WTC11 (cell line): Measurements from ENCODE around the gene EID2B. TPM values are rescaled to one million over a fixed set of nuclear protein-coding genes. Genes with fewer than 3 reads are reported as not detected.
A peak's percentile ranks its signal among the peaks of the same experiment; 100 is the strongest.

Experiments
- ATAC-seq: fragments of 200-7000 bp; cut with Tn5 transposase; 2 replicates; pipeline ENCODE4 v1.10.0; 2021; ENCODE audit warnings: mild to moderate bottlenecking, moderate library complexity
- Bru-seq: library from RNA; stranded (reverse); fragments of 400-500 nt; gene quantifications from one replicate; lab custom pipeline; 2021; lab: Mats Ljungman, UMichigan
- CTCF ChIA-PET: fragments of 300-600 bp; sonication (Branson Sonifier 250); formaldehyde crosslinking; loops from one replicate; lab custom pipeline; 2021; ENCODE audit warnings: antibody characterized with exemption; lab: Charles Lee
- POLR2A ChIA-PET: fragments of 350-600 bp; sonication (Branson Sonifier 250); formaldehyde crosslinking; loops from one replicate; lab custom pipeline; 2021; ENCODE audit warnings: antibody characterized with exemption; lab: Charles Lee
- DNase-seq: peaks from one replicate; pipeline ENCODE4 v3.0.0; 2021; ENCODE audit warnings: low spot score
- H3K27ac Mint-ChIP-seq: 2 replicates; pipeline ENCODE4 v1.8.0; 2021; ENCODE audit warnings: mixed read lengths
- H3K27me3 Mint-ChIP-seq: 2 replicates; pipeline ENCODE4 v1.8.0; 2021; ENCODE audit warnings: low read depth, mild to moderate bottlenecking, moderate library complexity, mixed read lengths
- H3K36me3 Mint-ChIP-seq: 2 replicates; pipeline ENCODE4 v1.8.0; 2021; ENCODE audit warnings: mixed read lengths
- H3K4me1 Mint-ChIP-seq: 2 replicates; pipeline ENCODE4 v1.8.0; 2022; ENCODE audit warnings: mixed read lengths
- H3K4me3 Mint-ChIP-seq: 2 replicates; pipeline ENCODE4 v1.8.0; 2021; ENCODE audit warnings: mild to moderate bottlenecking, moderate library complexity, mixed read lengths
- H3K9me3 Mint-ChIP-seq: 2 replicates; pipeline ENCODE4 v1.8.0; 2021; ENCODE audit warnings: mixed read lengths
- CBFB ChIP-seq: sonication (generic); formaldehyde crosslinking; IDR thresholded peaks from 2 replicates; pipeline ENCODE4 v1.8.1; 2022; ENCODE audit warnings: mild to moderate bottlenecking, low read depth, missing genetic modification reagents
- CREM ChIP-seq: sonication (generic); formaldehyde crosslinking; IDR thresholded peaks from 2 replicates; pipeline ENCODE4 v1.8.1; 2022; ENCODE audit warnings: mild to moderate bottlenecking, missing genetic modification reagents, moderate library complexity
- ELF4 ChIP-seq: sonication (generic); formaldehyde crosslinking; IDR thresholded peaks from 2 replicates; pipeline ENCODE4 v1.8.1; 2022; ENCODE audit warnings: low read depth, mild to moderate bottlenecking, moderate library complexity, missing genetic modification reagents
- ETV6 ChIP-seq: sonication (generic); formaldehyde crosslinking; IDR thresholded peaks from 2 replicates; pipeline ENCODE4 v1.8.1; 2022; ENCODE audit warnings: mild to moderate bottlenecking, missing genetic modification reagents
- FOXK1 ChIP-seq: sonication (generic); formaldehyde crosslinking; IDR thresholded peaks from 2 replicates; pipeline ENCODE4 v1.8.0; 2022; ENCODE audit warnings: mild to moderate bottlenecking, moderate library complexity, missing genetic modification reagents
- FOXP1 ChIP-seq: sonication (generic); formaldehyde crosslinking; IDR thresholded peaks from 2 replicates; pipeline ENCODE4 v1.8.0; 2022; ENCODE audit warnings: missing genetic modification reagents, mild to moderate bottlenecking, moderate library complexity, borderline replicate concordance
- IRF2 ChIP-seq: sonication (generic); formaldehyde crosslinking; IDR thresholded peaks from 2 replicates; pipeline ENCODE4 v1.8.0; 2022; ENCODE audit warnings: low read depth, missing genetic modification reagents, borderline replicate concordance
- KAT7 ChIP-seq: sonication (generic); formaldehyde crosslinking; IDR thresholded peaks from 2 replicates; pipeline ENCODE4 v1.8.1; 2023; ENCODE audit warnings: missing genetic modification reagents, mild to moderate bottlenecking, borderline replicate concordance
- NFE2L1 ChIP-seq: sonication (generic); formaldehyde crosslinking; IDR thresholded peaks from 2 replicates; pipeline ENCODE4 v1.8.1; 2023; ENCODE audit warnings: missing genetic modification reagents
- NFYB ChIP-seq: sonication (generic); formaldehyde crosslinking; conservative IDR thresholded peaks from 2 replicates; pipeline ENCODE4 v1.8.0; 2022; ENCODE audit warnings: low read depth, missing genetic modification reagents
- RELA ChIP-seq: sonication (generic); formaldehyde crosslinking; IDR thresholded peaks from 2 replicates; pipeline ENCODE4 v1.8.1; 2022; ENCODE audit warnings: missing genetic modification reagents, mild to moderate bottlenecking, borderline replicate concordance
- ZBTB21 ChIP-seq: sonication (generic); formaldehyde crosslinking; IDR thresholded peaks from 2 replicates; pipeline ENCODE4 v1.8.1; 2023; ENCODE audit warnings: mild to moderate bottlenecking, missing genetic modification reagents, borderline replicate concordance
- ZNF317 ChIP-seq: sonication (generic); formaldehyde crosslinking; IDR thresholded peaks from 2 replicates; pipeline ENCODE4 v1.8.1; 2023; ENCODE audit warnings: low read depth, mild to moderate bottlenecking, moderate library complexity, missing genetic modification reagents, borderline replicate concordance
- ZNF416 ChIP-seq: fragments of 250-450 bp; sonication (Bioruptor Pico); IDR thresholded peaks from 2 replicates; pipeline ENCODE4 v1.9.0; 2021; ENCODE audit warnings: mild to moderate bottlenecking, inconsistent platforms
- ZNF512 ChIP-seq: sonication (generic); formaldehyde crosslinking; IDR thresholded peaks from 2 replicates; pipeline ENCODE4 v1.8.1; 2022; ENCODE audit warnings: missing genetic modification reagents, borderline replicate concordance
- long read RNA-seq, 3 experiments: library from RNA in 1 of 3; library from capped mRNA in 1 of 3; library from polyadenylated mRNA in 1 of 3; unstranded in 2 of 3; stranded (forward) in 1 of 3; transcript quantifications; one replicate each; pipeline ENCODE4 v2.0.0, GENCODE V29; 2021
- total RNA-seq: library from RNA; stranded (reverse); gene quantifications from 3 replicates; pipeline ENCODE4 v1.2.3, GENCODE V29; 2021
- TF ChIP-seq, protein P1 (sequence below): sonication (generic); formaldehyde crosslinking; IDR thresholded peaks from 2 replicates; pipeline ENCODE4 v1.8.1; 2022; ENCODE audit warnings: mild to moderate bottlenecking, moderate library complexity, missing genetic modification reagents
- TF ChIP-seq, protein P2 (sequence below): sonication (generic); formaldehyde crosslinking; IDR thresholded peaks from 2 replicates; pipeline ENCODE4 v1.8.0; 2023; ENCODE audit warnings: missing genetic modification reagents, mild to moderate bottlenecking, borderline replicate concordance
- TF ChIP-seq, protein P3 (sequence below): fragments of 200-600 bp; IDR thresholded peaks from 2 replicates; pipeline ENCODE4 v1.8.0; 2022; ENCODE audit warnings: antibody characterized with exemption
- TF ChIP-seq, protein P4 (sequence below): sonication (generic); formaldehyde crosslinking; IDR thresholded peaks from 2 replicates; pipeline ENCODE4 v1.8.1; 2022; ENCODE audit warnings: low read depth, mild to moderate bottlenecking, moderate library complexity, missing genetic modification reagents, borderline replicate concordance
- TF ChIP-seq, protein P5 (sequence below): sonication (generic); formaldehyde crosslinking; IDR thresholded peaks from 2 replicates; pipeline ENCODE4 v1.8.1; 2023; ENCODE audit warnings: mild to moderate bottlenecking, missing genetic modification reagents
- TF ChIP-seq, protein P6 (sequence below): sonication (generic); formaldehyde crosslinking; IDR thresholded peaks from 2 replicates; pipeline ENCODE4 v1.8.0; 2022; ENCODE audit warnings: mild to moderate bottlenecking, missing genetic modification reagents

The EID2B gene
- total RNA-seq (2.7 to 3.6 TPM (median 2.7 TPM) in 3 replicates), Bru-seq, nascent RNA (percentile 84 among the genes with signal in this experiment)
- long read RNA-seq, experiment 1, partial matches to known transcripts = 0 of 4 reads
- long read RNA-seq, experiment 1, other reads (novel, unspliced or antisense) = 0 of 4 reads
- long read RNA-seq, experiment 2, transcript EID2B-201 (1 exons, 1,865 nt) = major isoform, 5 of 6 reads
- long read RNA-seq, experiment 2, partial matches to known transcripts = 0 of 6 reads
- long read RNA-seq, experiment 2, other reads (novel, unspliced or antisense) = 0 of 6 reads
- long read RNA-seq, experiment 3 = 0 reads

- Mint-ChIP-seq H3K27me3 (peaks cover 10% of the 10 kb centered on the region), H3K9me3 (no peaks in the 10 kb centered on the region), H3K36me3 (no peaks in the 10 kb centered on the region), H3K4me1 (peaks cover 6% of the 10 kb centered on the region), H3K27ac (no peak within 1 kb of the TSS), H3K4me3 (peak within 1 kb of the TSS; percentile 91)
- ATAC-seq (peak; percentile 94), DNase-seq (peak; percentile 95)
- POLR2A ChIA-PET = interaction anchor here (0.9 to 1.1 kb wide), 2 partner anchors 17 to 58 kb away, joined by 3 to 6 read pairs; partner anchors contain the start of gene SELENOV
- CTCF ChIA-PET = interaction anchor here (0.6 to 3.5 kb wide), 23 partner anchors 10 to 1833 kb away, joined by 3 to 66 read pairs (median 4); partner anchors contain the start of genes MED29, PAF1, PLEKHG2 and RPS16
- TF ChIP-seq ZBTB21 (CRISPR knock-in tag) (no peak), ZNF317 (CRISPR knock-in tag) (no peak), ZNF416 (no peak), IRF2 (CRISPR knock-in tag) (no peak), CBFB (0 out of 2 replicates have a peak, but pooled peaks have one; percentile 66), KAT7 (peak; percentile 81; the same call in 1 of the 2 replicates), FOXK1 (CRISPR knock-in tag) (peak; percentile 65), ETV6 (peak; percentile 67; the same call in 1 of the 2 replicates), ZNF512 (CRISPR knock-in tag) (no peak), NFE2L1 (no peak; the same call in 1 of the 2 replicates), ELF4 (CRISPR knock-in tag) (no peak), CREM (CRISPR knock-in tag) (no peak; the same call in 1 of the 2 replicates), NFYB (no peak), FOXP1 (peak; percentile 28; the same call in 1 of the 2 replicates), RELA (peak; percentile 52; the same call in 1 of the 2 replicates)
- TF ChIP-seq, protein P1, sequence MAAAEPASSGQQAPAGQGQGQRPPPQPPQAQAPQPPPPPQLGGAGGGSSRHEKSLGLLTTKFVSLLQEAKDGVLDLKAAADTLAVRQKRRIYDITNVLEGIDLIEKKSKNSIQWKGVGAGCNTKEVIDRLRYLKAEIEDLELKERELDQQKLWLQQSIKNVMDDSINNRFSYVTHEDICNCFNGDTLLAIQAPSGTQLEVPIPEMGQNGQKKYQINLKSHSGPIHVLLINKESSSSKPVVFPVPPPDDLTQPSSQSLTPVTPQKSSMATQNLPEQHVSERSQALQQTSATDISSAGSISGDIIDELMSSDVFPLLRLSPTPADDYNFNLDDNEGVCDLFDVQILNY = 0 out of 2 replicates have a peak, but pooled peaks have one; percentile 60
- TF ChIP-seq, protein P2, sequence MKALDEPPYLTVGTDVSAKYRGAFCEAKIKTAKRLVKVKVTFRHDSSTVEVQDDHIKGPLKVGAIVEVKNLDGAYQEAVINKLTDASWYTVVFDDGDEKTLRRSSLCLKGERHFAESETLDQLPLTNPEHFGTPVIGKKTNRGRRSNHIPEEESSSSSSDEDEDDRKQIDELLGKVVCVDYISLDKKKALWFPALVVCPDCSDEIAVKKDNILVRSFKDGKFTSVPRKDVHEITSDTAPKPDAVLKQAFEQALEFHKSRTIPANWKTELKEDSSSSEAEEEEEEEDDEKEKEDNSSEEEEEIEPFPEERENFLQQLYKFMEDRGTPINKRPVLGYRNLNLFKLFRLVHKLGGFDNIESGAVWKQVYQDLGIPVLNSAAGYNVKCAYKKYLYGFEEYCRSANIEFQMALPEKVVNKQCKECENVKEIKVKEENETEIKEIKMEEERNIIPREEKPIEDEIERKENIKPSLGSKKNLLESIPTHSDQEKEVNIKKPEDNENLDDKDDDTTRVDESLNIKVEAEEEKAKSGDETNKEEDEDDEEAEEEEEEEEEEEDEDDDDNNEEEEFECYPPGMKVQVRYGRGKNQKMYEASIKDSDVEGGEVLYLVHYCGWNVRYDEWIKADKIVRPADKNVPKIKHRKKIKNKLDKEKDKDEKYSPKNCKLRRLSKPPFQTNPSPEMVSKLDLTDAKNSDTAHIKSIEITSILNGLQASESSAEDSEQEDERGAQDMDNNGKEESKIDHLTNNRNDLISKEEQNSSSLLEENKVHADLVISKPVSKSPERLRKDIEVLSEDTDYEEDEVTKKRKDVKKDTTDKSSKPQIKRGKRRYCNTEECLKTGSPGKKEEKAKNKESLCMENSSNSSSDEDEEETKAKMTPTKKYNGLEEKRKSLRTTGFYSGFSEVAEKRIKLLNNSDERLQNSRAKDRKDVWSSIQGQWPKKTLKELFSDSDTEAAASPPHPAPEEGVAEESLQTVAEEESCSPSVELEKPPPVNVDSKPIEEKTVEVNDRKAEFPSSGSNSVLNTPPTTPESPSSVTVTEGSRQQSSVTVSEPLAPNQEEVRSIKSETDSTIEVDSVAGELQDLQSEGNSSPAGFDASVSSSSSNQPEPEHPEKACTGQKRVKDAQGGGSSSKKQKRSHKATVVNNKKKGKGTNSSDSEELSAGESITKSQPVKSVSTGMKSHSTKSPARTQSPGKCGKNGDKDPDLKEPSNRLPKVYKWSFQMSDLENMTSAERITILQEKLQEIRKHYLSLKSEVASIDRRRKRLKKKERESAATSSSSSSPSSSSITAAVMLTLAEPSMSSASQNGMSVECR (CRISPR knock-in tag) = no peak
- TF ChIP-seq, protein P3, sequence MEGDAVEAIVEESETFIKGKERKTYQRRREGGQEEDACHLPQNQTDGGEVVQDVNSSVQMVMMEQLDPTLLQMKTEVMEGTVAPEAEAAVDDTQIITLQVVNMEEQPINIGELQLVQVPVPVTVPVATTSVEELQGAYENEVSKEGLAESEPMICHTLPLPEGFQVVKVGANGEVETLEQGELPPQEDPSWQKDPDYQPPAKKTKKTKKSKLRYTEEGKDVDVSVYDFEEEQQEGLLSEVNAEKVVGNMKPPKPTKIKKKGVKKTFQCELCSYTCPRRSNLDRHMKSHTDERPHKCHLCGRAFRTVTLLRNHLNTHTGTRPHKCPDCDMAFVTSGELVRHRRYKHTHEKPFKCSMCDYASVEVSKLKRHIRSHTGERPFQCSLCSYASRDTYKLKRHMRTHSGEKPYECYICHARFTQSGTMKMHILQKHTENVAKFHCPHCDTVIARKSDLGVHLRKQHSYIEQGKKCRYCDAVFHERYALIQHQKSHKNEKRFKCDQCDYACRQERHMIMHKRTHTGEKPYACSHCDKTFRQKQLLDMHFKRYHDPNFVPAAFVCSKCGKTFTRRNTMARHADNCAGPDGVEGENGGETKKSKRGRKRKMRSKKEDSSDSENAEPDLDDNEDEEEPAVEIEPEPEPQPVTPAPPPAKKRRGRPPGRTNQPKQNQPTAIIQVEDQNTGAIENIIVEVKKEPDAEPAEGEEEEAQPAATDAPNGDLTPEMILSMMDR = peak; percentile 95
- TF ChIP-seq, protein P4, sequence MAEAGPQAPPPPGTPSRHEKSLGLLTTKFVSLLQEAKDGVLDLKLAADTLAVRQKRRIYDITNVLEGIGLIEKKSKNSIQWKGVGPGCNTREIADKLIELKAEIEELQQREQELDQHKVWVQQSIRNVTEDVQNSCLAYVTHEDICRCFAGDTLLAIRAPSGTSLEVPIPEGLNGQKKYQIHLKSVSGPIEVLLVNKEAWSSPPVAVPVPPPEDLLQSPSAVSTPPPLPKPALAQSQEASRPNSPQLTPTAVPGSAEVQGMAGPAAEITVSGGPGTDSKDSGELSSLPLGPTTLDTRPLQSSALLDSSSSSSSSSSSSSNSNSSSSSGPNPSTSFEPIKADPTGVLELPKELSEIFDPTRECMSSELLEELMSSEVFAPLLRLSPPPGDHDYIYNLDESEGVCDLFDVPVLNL (CRISPR knock-in tag) = no peak
- TF ChIP-seq, protein P5, sequence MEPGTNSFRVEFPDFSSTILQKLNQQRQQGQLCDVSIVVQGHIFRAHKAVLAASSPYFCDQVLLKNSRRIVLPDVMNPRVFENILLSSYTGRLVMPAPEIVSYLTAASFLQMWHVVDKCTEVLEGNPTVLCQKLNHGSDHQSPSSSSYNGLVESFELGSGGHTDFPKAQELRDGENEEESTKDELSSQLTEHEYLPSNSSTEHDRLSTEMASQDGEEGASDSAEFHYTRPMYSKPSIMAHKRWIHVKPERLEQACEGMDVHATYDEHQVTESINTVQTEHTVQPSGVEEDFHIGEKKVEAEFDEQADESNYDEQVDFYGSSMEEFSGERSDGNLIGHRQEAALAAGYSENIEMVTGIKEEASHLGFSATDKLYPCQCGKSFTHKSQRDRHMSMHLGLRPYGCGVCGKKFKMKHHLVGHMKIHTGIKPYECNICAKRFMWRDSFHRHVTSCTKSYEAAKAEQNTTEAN = no peak
- TF ChIP-seq, protein P6, sequence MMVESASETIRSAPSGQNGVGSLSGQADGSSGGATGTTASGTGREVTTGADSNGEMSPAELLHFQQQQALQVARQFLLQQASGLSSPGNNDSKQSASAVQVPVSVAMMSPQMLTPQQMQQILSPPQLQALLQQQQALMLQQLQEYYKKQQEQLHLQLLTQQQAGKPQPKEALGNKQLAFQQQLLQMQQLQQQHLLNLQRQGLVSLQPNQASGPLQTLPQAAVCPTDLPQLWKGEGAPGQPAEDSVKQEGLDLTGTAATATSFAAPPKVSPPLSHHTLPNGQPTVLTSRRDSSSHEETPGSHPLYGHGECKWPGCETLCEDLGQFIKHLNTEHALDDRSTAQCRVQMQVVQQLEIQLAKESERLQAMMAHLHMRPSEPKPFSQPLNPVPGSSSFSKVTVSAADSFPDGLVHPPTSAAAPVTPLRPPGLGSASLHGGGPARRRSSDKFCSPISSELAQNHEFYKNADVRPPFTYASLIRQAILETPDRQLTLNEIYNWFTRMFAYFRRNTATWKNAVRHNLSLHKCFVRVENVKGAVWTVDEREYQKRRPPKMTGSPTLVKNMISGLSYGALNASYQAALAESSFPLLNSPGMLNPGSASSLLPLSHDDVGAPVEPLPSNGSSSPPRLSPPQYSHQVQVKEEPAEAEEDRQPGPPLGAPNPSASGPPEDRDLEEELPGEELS (CRISPR knock-in tag) = peak; percentile 72; the same call in 1 of the 2 replicates
Measured at GRCh38 chr19:39532233-39533002, at the start of gene EID2B. EID2B (minus strand) TSS chr19:39532852; CDS start chr19:39532802, 50 bp downstream.
